Measurements from ENCODE around the gene ANOS1. TPM values are rescaled to one million over a fixed set of nuclear protein-coding genes. Genes with fewer than 3 reads are reported as not detected.
A peak's percentile ranks its signal among the peaks of the same experiment; 100 is the strongest.
"Not testable (repeated sequence)": the region's sequence is repeated elsewhere in the genome, so short reads cannot be mapped to it uniquely, and the experiment has no call there.

The ANOS1 gene, protein sequence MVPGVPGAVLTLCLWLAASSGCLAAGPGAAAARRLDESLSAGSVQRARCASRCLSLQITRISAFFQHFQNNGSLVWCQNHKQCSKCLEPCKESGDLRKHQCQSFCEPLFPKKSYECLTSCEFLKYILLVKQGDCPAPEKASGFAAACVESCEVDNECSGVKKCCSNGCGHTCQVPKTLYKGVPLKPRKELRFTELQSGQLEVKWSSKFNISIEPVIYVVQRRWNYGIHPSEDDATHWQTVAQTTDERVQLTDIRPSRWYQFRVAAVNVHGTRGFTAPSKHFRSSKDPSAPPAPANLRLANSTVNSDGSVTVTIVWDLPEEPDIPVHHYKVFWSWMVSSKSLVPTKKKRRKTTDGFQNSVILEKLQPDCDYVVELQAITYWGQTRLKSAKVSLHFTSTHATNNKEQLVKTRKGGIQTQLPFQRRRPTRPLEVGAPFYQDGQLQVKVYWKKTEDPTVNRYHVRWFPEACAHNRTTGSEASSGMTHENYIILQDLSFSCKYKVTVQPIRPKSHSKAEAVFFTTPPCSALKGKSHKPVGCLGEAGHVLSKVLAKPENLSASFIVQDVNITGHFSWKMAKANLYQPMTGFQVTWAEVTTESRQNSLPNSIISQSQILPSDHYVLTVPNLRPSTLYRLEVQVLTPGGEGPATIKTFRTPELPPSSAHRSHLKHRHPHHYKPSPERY
- 10 to 100 TPM in 1 of 4 donors, 1 to 10 TPM in 3; 3.2 to 15.7 (median 4.0) TPM for total RNA-seq

GRCh38 chrX:8731559-8732395, at the start of gene ANOS1:
Gene ANOS1, minus strand, starts transcription at chrX:8732137. Its CDS starts 101 bp downstream, at chrX:8732036.
- DNase-seq (ENCODE audit: low spot score): no peak
- ATAC-seq (ENCODE audit: low FRiP score): peak; percentile 89
- no peak for TF ChIP-seq CTCF (IDR thresholded peaks at IDR 0.05)

GRCh38 chrX:8773117-8773516, 41.2 kb upstream of the ANOS1 start:
- ATAC-seq (ENCODE audit: low FRiP score): no peak
- no peak for TF ChIP-seq CTCF (IDR thresholded peaks at IDR 0.05)
- DNase-seq (ENCODE audit: low spot score): no peak

GRCh38 chrX:8760021-8760420, 28.1 kb upstream of the ANOS1 start:
- no peak for ATAC-seq (ENCODE audit: low FRiP score)

DNA sequence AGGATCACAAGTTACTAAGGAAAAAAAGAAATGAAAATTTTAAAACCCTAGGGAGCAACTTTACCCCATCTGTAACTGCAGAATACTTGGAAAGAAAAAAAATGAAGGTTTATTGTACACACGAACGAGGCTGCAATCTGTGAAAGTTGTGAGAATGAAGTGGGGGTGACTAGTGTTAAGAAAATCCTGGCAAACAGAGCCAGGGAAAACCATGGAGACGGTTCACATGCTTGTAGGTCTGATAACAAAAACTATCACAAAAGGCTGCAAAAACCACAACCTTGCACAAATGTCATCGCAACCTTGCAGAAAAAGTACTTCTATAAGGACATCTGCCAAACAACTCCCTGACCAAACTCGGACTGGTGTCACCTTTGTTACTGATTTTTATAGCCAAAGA, 26.8 kb upstream of the ANOS1 start:
- not testable (repeated sequence) for DNase-seq (ENCODE audit: low spot score); ATAC-seq (ENCODE audit: low FRiP score)

More at GRCh38 chrX:8760021-8760420, 28.1 kb upstream of the ANOS1 start:
- no peak for TF ChIP-seq CTCF (IDR thresholded peaks at IDR 0.05)
- DNase-seq (ENCODE audit: low spot score): no peak

DNA sequence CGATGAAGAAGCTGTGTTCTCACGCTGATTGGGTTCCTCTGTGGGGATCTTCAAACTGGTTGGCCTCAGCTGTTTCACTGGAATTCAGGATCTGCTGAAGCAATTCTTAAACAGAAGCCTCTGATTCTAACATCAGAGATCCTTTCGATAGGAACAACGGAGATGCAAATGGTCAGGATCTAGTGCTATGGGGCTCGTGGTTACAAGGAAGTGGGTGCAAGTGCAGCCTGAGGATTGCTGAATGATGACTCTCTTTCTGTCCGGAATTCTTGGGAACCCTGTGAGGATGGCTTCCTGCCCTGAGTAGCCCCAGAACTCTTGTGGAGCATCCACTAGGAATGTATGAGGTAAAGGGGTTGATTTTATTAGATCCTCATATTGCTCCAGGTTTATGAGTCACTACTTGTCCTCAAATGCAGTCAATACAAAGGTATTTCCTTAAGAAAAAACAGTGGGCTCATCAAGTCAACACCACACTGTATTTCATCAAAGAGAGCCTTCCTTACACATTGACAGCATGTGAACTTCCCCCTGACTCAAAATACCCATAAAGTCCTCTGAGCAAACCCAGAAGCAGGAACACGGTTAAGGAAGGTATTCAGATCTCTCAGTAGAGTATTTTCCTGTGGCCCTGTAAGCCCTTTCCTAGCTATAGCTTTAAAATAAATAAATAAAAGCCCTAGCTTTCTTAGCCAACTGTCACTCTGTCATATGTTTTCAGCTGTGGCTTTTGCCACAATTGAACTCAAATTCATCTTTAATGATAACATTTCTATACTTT, 25.9 kb upstream of the ANOS1 start:
- not testable (repeated sequence) for ATAC-seq (ENCODE audit: low FRiP score)

DNA sequence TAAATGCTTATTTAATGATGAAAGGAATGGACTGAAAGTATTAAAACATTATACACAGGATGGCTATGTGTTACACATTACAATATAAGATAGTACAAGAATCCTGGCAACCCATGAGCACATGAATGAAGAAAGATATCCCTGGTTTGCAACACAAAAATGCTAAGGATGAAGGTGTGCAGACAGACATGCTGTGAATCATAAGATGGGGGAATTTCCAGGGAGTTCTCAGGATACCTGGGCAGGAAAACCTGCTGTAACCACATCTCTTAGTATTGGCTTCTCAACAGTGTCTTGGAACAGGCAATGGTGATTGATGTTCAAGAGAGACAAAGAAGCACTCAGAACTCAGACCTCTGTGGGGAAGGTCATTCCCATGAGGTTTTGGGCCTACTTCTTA, 23.9 kb upstream of the ANOS1 start:
- ATAC-seq (ENCODE audit: low FRiP score): no peak
- no peak for DNase-seq (ENCODE audit: low spot score)

More for the DNA sequence above, 25.9 kb upstream of the ANOS1 start:
- not testable (repeated sequence) for DNase-seq (ENCODE audit: low spot score)

More for the DNA sequence above, 23.9 kb upstream of the ANOS1 start:
- no peak for TF ChIP-seq CTCF (IDR thresholded peaks at IDR 0.05)

Data from omental fat pad (tissue), 4 donors.